Effector memory CD8-positive, alpha-beta T cell (primary cell): ENCODE data around the gene PCNA.
"Not testable (repeated sequence)": the region's sequence is repeated elsewhere in the genome, so short reads cannot be mapped to it uniquely, and the experiment has no call there.

Experiments
- ATAC-seq: fragments of 150-1000 bp; cut with Tn5 transposase; replicated peaks from 2 replicates; pipeline ENCODE4 v1.10.0; 2021; ENCODE audit warnings: mild to moderate bottlenecking, moderate library complexity
- DNase-seq, 3 experiments: peaks; one replicate each; pipeline ENCODE4 v3.0.0; 2021
- H3K27ac Mint-ChIP-seq, 2 donors: one replicate each; pipeline ENCODE4 v1.8.0; 2022; ENCODE audit warnings: mild to moderate bottlenecking in 2 of 2, mixed read lengths in 2 of 2, moderate library complexity in 2 of 2
- H3K27me3 Mint-ChIP-seq, 2 donors: one replicate each; pipeline ENCODE4 v1.8.0; 2022; ENCODE audit warnings: mixed read lengths in 2 of 2
- H3K36me3 Mint-ChIP-seq: one replicate; pipeline ENCODE4 v1.8.0; 2022; ENCODE audit warnings: mild to moderate bottlenecking, moderate library complexity, mixed read lengths; ENCODE audit not compliant: insufficient read depth
- H3K4me1 Mint-ChIP-seq, 2 donors: one replicate each; pipeline ENCODE4 v1.8.0; 2022; ENCODE audit warnings: low read depth in 2 of 2, mixed read lengths in 2 of 2
- H3K4me3 Mint-ChIP-seq, 2 donors: one replicate each; pipeline ENCODE4 v1.8.0; 2022; ENCODE audit warnings: mild to moderate bottlenecking in 2 of 2, mixed read lengths in 2 of 2, moderate library complexity in 2 of 2
- H3K9me3 Mint-ChIP-seq, 2 donors: one replicate each; pipeline ENCODE4 v1.8.0; 2022; ENCODE audit warnings: mixed read lengths in 2 of 2

PCNA gene

GRCh38 chr20:5100684-5101347 is 18.9 kb downstream of the PCNA start:
- H3K27me3 Mint-ChIP-seq, result no peaks in the 10 kb centered on the region
- peak overlapping the region; percentile 48 to 74 for H3K27ac Mint-ChIP-seq

GRCh38 chr20:5099909-5100308 is 19.8 kb downstream of the PCNA start:
- not testable (repeated sequence) for H3K4me3 Mint-ChIP-seq, H3K27me3 Mint-ChIP-seq, H3K9me3 Mint-ChIP-seq, ATAC-seq, DNase-seq, H3K27ac Mint-ChIP-seq
- Mint-ChIP-seq H3K36me3 (peaks cover 57% of the 10 kb centered on the region), H3K4me1 (peaks cover 8 to 11% of the 10 kb centered on the region in 2 donors)

More at GRCh38 chr20:5100684-5101347, 18.9 kb downstream of the PCNA start:
- Mint-ChIP-seq H3K4me3 (no peak overlapping the region), H3K36me3 (peaks cover 65% of the 10 kb centered on the region), H3K4me1 (peaks cover 8 to 10% of the 10 kb centered on the region in 2 donors), H3K9me3 (no peaks in the 10 kb centered on the region)
- DNase-seq (peak; percentile 73), ATAC-seq (peak; percentile 85)

GRCh38 chr20:5099009-5099408 is 20.7 kb downstream of the PCNA start:
- H3K27me3 Mint-ChIP-seq, H3K4me1 Mint-ChIP-seq, H3K9me3 Mint-ChIP-seq, ATAC-seq, H3K4me3 Mint-ChIP-seq, DNase-seq: not testable (repeated sequence)
- H3K36me3 Mint-ChIP-seq, result peaks cover 48% of the 10 kb centered on the region
- peak overlapping the region in 1 of 2 donors; percentile 80 for H3K27ac Mint-ChIP-seq

- H3K27ac Mint-ChIP-seq, result peak overlapping the region in 1 of 2 donors; percentile 83
Measured at GRCh38 chr20:5096463-5096862, 23.3 kb downstream of the PCNA start.

GRCh38 chr20:5095931-5096330 is 23.8 kb downstream of the PCNA start:
- Mint-ChIP-seq H3K4me3 (no peak overlapping the region), H3K4me1 (peaks cover 5 to 6% of the 10 kb centered on the region in 2 donors), H3K36me3 (peaks cover 24% of the 10 kb centered on the region), H3K27ac (peak overlapping the region in 1 of 2 donors; percentile 83), H3K27me3 (no peaks in the 10 kb centered on the region), H3K9me3 (no peaks in the 10 kb centered on the region)
- no peak for ATAC-seq
- no peak for DNase-seq

More at GRCh38 chr20:5096463-5096862, 23.3 kb downstream of the PCNA start:
- H3K9me3 Mint-ChIP-seq, result no peaks in the 10 kb centered on the region
- no peaks in the 10 kb centered on the region for H3K27me3 Mint-ChIP-seq
- H3K4me1 Mint-ChIP-seq, result peaks cover 5 to 8% of the 10 kb centered on the region in 2 donors
- peaks cover 27% of the 10 kb centered on the region for H3K36me3 Mint-ChIP-seq
- no peak for DNase-seq
- H3K4me3 Mint-ChIP-seq, result no peak overlapping the region
- no peak for ATAC-seq

GRCh38 chr20:5095454-5095853 is 24.3 kb downstream of the PCNA start:
- peaks cover 2 to 4% of the 10 kb centered on the region in 2 donors for H3K4me1 Mint-ChIP-seq
- peaks cover 19% of the 10 kb centered on the region for H3K36me3 Mint-ChIP-seq
- no peak for ATAC-seq
- no peak for DNase-seq
- peak overlapping the region; percentile 5 to 83 for H3K27ac Mint-ChIP-seq
- H3K27me3 Mint-ChIP-seq, result no peaks in the 10 kb centered on the region
- no peak overlapping the region for H3K4me3 Mint-ChIP-seq
- H3K9me3 Mint-ChIP-seq, result no peaks in the 10 kb centered on the region

- no peak overlapping the region for H3K4me3 Mint-ChIP-seq
- H3K4me1 Mint-ChIP-seq, result peaks cover 12 to 13% of the 10 kb centered on the region in 2 donors
- peaks cover 5% of the 10 kb centered on the region for H3K36me3 Mint-ChIP-seq
- DNase-seq (no peak), ATAC-seq (no peak)
- no peaks in the 10 kb centered on the region for H3K27me3 Mint-ChIP-seq
- peak overlapping the region in 1 of 2 donors; percentile 5 for H3K27ac Mint-ChIP-seq
- H3K9me3 Mint-ChIP-seq, result no peaks in the 10 kb centered on the region
Measured at GRCh38 chr20:5092765-5093339, 26.9 kb downstream of the PCNA start.

DNA sequence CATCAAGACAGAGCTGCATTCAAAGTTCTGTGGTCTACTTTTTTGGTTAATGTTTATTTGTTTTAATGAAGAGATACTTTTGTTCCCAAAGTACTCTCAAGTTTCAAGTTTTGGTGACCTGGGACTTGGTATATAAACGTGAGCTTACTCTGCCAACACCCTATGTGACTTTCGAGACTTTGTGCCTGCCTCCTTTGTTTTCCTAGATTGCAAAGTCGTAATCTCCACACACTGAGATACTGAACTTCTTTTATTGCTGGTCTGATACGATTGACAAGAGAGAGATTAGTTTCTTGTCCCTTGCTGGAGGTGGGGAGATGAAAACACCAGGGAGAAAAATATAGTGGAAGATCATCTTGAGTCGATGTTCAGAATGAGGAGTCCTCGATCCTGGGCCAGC is 27.9 kb downstream of the PCNA start:
- no peaks in the 10 kb centered on the region for H3K9me3 Mint-ChIP-seq
- H3K4me3 Mint-ChIP-seq, result no peak overlapping the region
- H3K36me3 Mint-ChIP-seq, result peaks cover 5% of the 10 kb centered on the region
- peaks cover 12 to 13% of the 10 kb centered on the region in 2 donors for H3K4me1 Mint-ChIP-seq
- DNase-seq (no peak), ATAC-seq (no peak)
- no peak overlapping the region for H3K27ac Mint-ChIP-seq
- no peaks in the 10 kb centered on the region for H3K27me3 Mint-ChIP-seq

GRCh38 chr20:5090191-5090590 is 29.6 kb downstream of the PCNA start:
- Mint-ChIP-seq H3K4me3 (peak overlapping the region; percentile 4 to 9), H3K4me1 (peaks cover 11 to 13% of the 10 kb centered on the region in 2 donors), H3K27ac (peak overlapping the region; percentile 75 to 82), H3K9me3 (no peaks in the 10 kb centered on the region), H3K36me3 (peaks cover 8% of the 10 kb centered on the region), H3K27me3 (no peaks in the 10 kb centered on the region)
- peak; percentile 56 for ATAC-seq
- peak in 1 of 3 experiments; percentile 10 for DNase-seq

- Mint-ChIP-seq H3K9me3 (no peaks in the 10 kb centered on the region), H3K27ac (peak overlapping the region; percentile 75 to 82), H3K27me3 (no peaks in the 10 kb centered on the region), H3K36me3 (peaks cover 8% of the 10 kb centered on the region), H3K4me1 (peaks cover 11 to 13% of the 10 kb centered on the region in 2 donors), H3K4me3 (no peak overlapping the region)
- DNase-seq (no peak), ATAC-seq (no peak)
Measured at GRCh38 chr20:5088688-5089087, 31.1 kb downstream of the PCNA start.

- DNase-seq, result no peak
- Mint-ChIP-seq H3K36me3 (peaks cover 3% of the 10 kb centered on the region), H3K27ac (no peak overlapping the region), H3K9me3 (no peaks in the 10 kb centered on the region), H3K4me1 (peaks cover 14 to 17% of the 10 kb centered on the region in 2 donors), H3K27me3 (no peaks in the 10 kb centered on the region), H3K4me3 (no peak overlapping the region)
- ATAC-seq, result no peak
Measured at GRCh38 chr20:5085380-5085779, 34.4 kb downstream of the PCNA start.

GRCh38 chr20:5080384-5080877 is 39.3 kb downstream of the PCNA start:
- no peak overlapping the region for H3K4me3 Mint-ChIP-seq
- DNase-seq (no peak), ATAC-seq (no peak)
- H3K27me3 Mint-ChIP-seq, result no peaks in the 10 kb centered on the region
- H3K36me3 Mint-ChIP-seq, result peaks cover 4% of the 10 kb centered on the region
- peaks cover 29 to 35% of the 10 kb centered on the region in 2 donors for H3K4me1 Mint-ChIP-seq
- peak overlapping the region; percentile 92 to 95 for H3K27ac Mint-ChIP-seq
- H3K9me3 Mint-ChIP-seq, result no peaks in the 10 kb centered on the region

DNA sequence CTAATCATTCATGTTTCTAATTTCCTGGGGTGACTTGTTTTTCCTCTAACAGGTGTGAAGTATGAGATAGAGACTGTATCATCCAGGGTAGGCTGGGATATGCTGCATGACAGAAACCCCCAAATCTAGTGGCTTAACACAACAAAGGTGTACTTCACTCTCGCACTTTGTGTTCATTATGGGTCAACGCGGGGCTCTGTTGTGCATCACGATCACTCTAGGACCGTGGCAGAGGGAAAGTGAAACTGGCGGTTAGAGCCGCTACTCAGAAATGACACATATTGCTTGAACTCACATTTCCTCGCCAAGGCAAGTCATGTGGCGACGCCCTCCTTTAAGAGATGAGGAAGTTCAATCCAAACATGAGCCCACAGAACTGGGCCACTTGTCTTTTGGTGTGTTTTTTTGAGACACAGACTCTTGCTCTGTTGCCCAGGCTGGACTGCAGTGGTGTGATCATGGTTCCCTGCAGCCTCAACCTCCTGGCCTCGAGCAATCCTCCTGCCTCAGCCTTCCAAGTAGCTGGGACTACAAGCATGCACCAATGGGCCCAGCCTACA is 41.3 kb downstream of the PCNA start:
- H3K27me3 Mint-ChIP-seq, result no peaks in the 10 kb centered on the region
- H3K27ac Mint-ChIP-seq, result peak overlapping the region; percentile 92 to 95
- peaks cover 4% of the 10 kb centered on the region for H3K36me3 Mint-ChIP-seq
- peak overlapping the region; percentile 59 to 73 for H3K4me3 Mint-ChIP-seq
- no peaks in the 10 kb centered on the region for H3K9me3 Mint-ChIP-seq
- peak; percentile 94 for ATAC-seq
- peak; percentile 74 to 77 (median 75) for DNase-seq
- peaks cover 29 to 35% of the 10 kb centered on the region in 2 donors for H3K4me1 Mint-ChIP-seq
